Hematopoietic multipotent progenitor cell treated with erythropoietin and hydrocortisone succinate and interleukin-3 and kit ligand, for 6 days (in vitro differentiated cells): ENCODE measurements around the gene DSE.
"Not testable (repeated sequence)": the region's sequence is repeated elsewhere in the genome, so short reads cannot be mapped to it uniquely, and the experiment has no call there.

Source experiments
- DNase-seq: peaks from one replicate; pipeline ENCODE4 v3.0.0-alpha.2; 2015

DSE gene

GRCh38 chr6:116370760-116371119 is at the start of gene DSE:
DSE (plus strand) TSS chr6:116370947; CDS start chr6:116399251, 28,304 bp downstream.
- peak; percentile 67 for DNase-seq

- DNase-seq = not testable (repeated sequence)
Measured at GRCh38 chr6:116321933-116322332, 48.8 kb upstream of the DSE start.

GRCh38 chr6:116323863-116324262 is 46.9 kb upstream of the DSE start:
- no peak for DNase-seq

GRCh38 chr6:116325634-116326132 is 45.1 kb upstream of the DSE start:
- not testable (repeated sequence) for DNase-seq

GRCh38 chr6:116326181-116326671 is 44.5 kb upstream of the DSE start:
- DNase-seq = no peak

GRCh38 chr6:116326996-116327395 is 43.8 kb upstream of the DSE start:
- DNase-seq = no peak

- DNase-seq = no peak
Measured at GRCh38 chr6:116327803-116328527, 42.8 kb upstream of the DSE start.

GRCh38 chr6:116328528-116328903 is 42.2 kb upstream of the DSE start:
- no peak for DNase-seq

- no peak for DNase-seq
Measured at GRCh38 chr6:116329156-116329555, 41.6 kb upstream of the DSE start.

GRCh38 chr6:116330511-116330910 is 40.2 kb upstream of the DSE start:
- no peak for DNase-seq

- no peak for DNase-seq
Measured at GRCh38 chr6:116332096-116332495, 38.7 kb upstream of the DSE start.

- not testable (repeated sequence) for DNase-seq
Measured at GRCh38 chr6:116334638-116335409, 35.9 kb upstream of the DSE start.

GRCh38 chr6:116335612-116336215 is 35.0 kb upstream of the DSE start:
- DNase-seq = no peak

GRCh38 chr6:116338943-116339342 is 31.8 kb upstream of the DSE start:
- DNase-seq = no peak

- DNase-seq = not testable (repeated sequence)
Measured at GRCh38 chr6:116340625-116341024, 30.1 kb upstream of the DSE start.

- DNase-seq = no peak
Measured at GRCh38 chr6:116349216-116349615, 21.5 kb upstream of the DSE start.

- no peak for DNase-seq
Measured at GRCh38 chr6:116351101-116351500, 19.6 kb upstream of the DSE start.

GRCh38 chr6:116352515-116353471 is 18.0 kb upstream of the DSE start:
- no peak for DNase-seq

GRCh38 chr6:116354236-116354635 is 16.5 kb upstream of the DSE start:
- DNase-seq = no peak

- no peak for DNase-seq
Measured at GRCh38 chr6:116355796-116356195, 15.0 kb upstream of the DSE start.

GRCh38 chr6:116359131-116359530 is 11.6 kb upstream of the DSE start:
- no peak for DNase-seq

- DNase-seq = no peak
Measured at GRCh38 chr6:116359835-116360234, 10.9 kb upstream of the DSE start.
